GM06990 (cell line): ENCODE measurements around the gene PAIP2B.

Source experiments
- DNase-seq: peaks from one replicate; pipeline ENCODE4 v3.0.0-alpha.2; 2011; ENCODE audit not compliant: insufficient read length; ENCODE audit errors: extremely low read depth
- H3K27me3 ChIP-seq: replicated peaks from 2 replicates; pipeline ENCODE4 v1.6.0; 2011; ENCODE audit warnings: low read length; ENCODE audit not compliant: control insufficient read depth, insufficient read depth
- H3K36me3 ChIP-seq: 2 replicates; pipeline ENCODE4 v1.5.1; 2011; ENCODE audit warnings: low read length; ENCODE audit not compliant: control insufficient read depth, insufficient read depth
- H3K4me3 ChIP-seq: replicated peaks from 2 replicates; pipeline ENCODE4 v1.5.1; 2011; ENCODE audit warnings: low read depth, mild to moderate bottlenecking, control low read depth, low read length
- CTCF ChIP-seq: IDR thresholded peaks from 2 replicates; pipeline ENCODE4 v1.5.1; 2011; ENCODE audit warnings: low read length, control low read depth, mild to moderate bottlenecking, inconsistent platforms; ENCODE audit not compliant: insufficient read depth, poor library complexity, severe bottlenecking

Gene PAIP2B

GRCh38 chr2:71226096-71226964, 573 bp downstream of the PAIP2B start:
- TF ChIP-seq CTCF = peak; percentile 48

GRCh38 chr2:71224935-71225334, 2.0 kb downstream of the PAIP2B start:
- H3K36me3 ChIP-seq = no peaks in the 10 kb centered on the region
- no peak overlapping the region for H3K4me3 ChIP-seq
- no peaks in the 10 kb centered on the region for H3K27me3 ChIP-seq
- TF ChIP-seq CTCF = no peak
- no peak for DNase-seq

More at GRCh38 chr2:71226096-71226964, 573 bp downstream of the PAIP2B start:
- H3K36me3 ChIP-seq = no peaks in the 10 kb centered on the region
- H3K27me3 ChIP-seq = no peaks in the 10 kb centered on the region
- DNase-seq = peak; percentile 24
- H3K4me3 ChIP-seq = peak overlapping the region; percentile 78

- Histone ChIP-seq H3K36me3 (no peaks in the 10 kb centered on the region), H3K27me3 (no peaks in the 10 kb centered on the region; the same call in 1 of the 2 replicates), H3K4me3 (no peak overlapping the region)
- no peak for TF ChIP-seq CTCF
- DNase-seq = no peak
Observed at GRCh38 chr2:71224457-71224856, 2.4 kb downstream of the PAIP2B start.

GRCh38 chr2:71223767-71224333, 3.1 kb downstream of the PAIP2B start:
- DNase-seq = no peak
- Histone ChIP-seq H3K4me3 (no peak overlapping the region), H3K27me3 (no peaks in the 10 kb centered on the region; the same call in 1 of the 2 replicates), H3K36me3 (no peaks in the 10 kb centered on the region)
- TF ChIP-seq CTCF = peak; percentile 47

- no peak for DNase-seq
- no peak for TF ChIP-seq CTCF
- Histone ChIP-seq H3K4me3 (no peak overlapping the region), H3K36me3 (no peaks in the 10 kb centered on the region), H3K27me3 (no peaks in the 10 kb centered on the region; the same call in 1 of the 2 replicates)
Observed at GRCh38 chr2:71220743-71221142, 6.2 kb downstream of the PAIP2B start.
